K562 (cell line): ENCODE measurements around the gene TTC21A. TPM values are rescaled to one million over a fixed set of nuclear protein-coding genes. Genes with fewer than 3 reads are reported as not detected.
A peak's percentile ranks its signal among the peaks of the same experiment; 100 is the strongest.

ENCODE experiments used
- CREB3L1 ChIP-seq: fragments of 450-650 bp; IDR thresholded peaks from 2 replicates; pipeline ENCODE4 v1.6.1; 2014; ENCODE audit warnings: low read depth, mild to moderate bottlenecking, moderate library complexity, borderline replicate concordance
- E2F6 ChIP-seq, 2 experiments: IDR thresholded peaks; 2 replicates each; pipeline ENCODE4 v1.6.1; 2011; ENCODE audit warnings: borderline replicate concordance in 1 of 2, control low read depth in 1 of 2, low read depth in 1 of 2, low read length in 1 of 2, mild to moderate bottlenecking in 1 of 2, mixed read lengths in 1 of 2, moderate library complexity in 1 of 2; ENCODE audit not compliant: insufficient read depth in 1 of 2, insufficient read length in 1 of 2, poor library complexity in 1 of 2, severe bottlenecking in 1 of 2; ENCODE audit errors: extremely low read depth in 1 of 2
- EGR1 ChIP-seq: fragments of 450-650 bp; conservative IDR thresholded peaks from 2 replicates; pipeline ENCODE4 v1.6.1; 2017; ENCODE audit warnings: mild to moderate bottlenecking
- ELK3 ChIP-seq: fragments of 450-650 bp; formaldehyde crosslinking; IDR thresholded peaks from 2 replicates; pipeline ENCODE4 v1.4.0; 2020; ENCODE audit warnings: mild to moderate bottlenecking
- EP300 ChIP-seq: IDR thresholded peaks from 2 replicates; pipeline ENCODE4 v1.6.1; 2012; ENCODE audit warnings: low read length, improper control_type of control experiment
- GABPB1 ChIP-seq: sonication (generic); formaldehyde crosslinking; IDR thresholded peaks from 2 replicates; pipeline ENCODE4 v1.8.0; 2022; ENCODE audit warnings: mild to moderate bottlenecking, missing genetic modification reagents
- GTF2A2 ChIP-seq: IDR thresholded peaks from 2 replicates; pipeline ENCODE4 v1.6.1; 2016; ENCODE audit warnings: mild to moderate bottlenecking, missing genetic modification characterization, missing compliant biosample characterization
- HDAC6 ChIP-seq: IDR thresholded peaks from 2 replicates; pipeline ENCODE4 v1.6.1; 2012; ENCODE audit warnings: low read depth, mild to moderate bottlenecking, control low read depth, inconsistent platforms, low read length, moderate library complexity
- MYNN ChIP-seq, 2 experiments: sonication (generic); formaldehyde crosslinking in 1 of 2; IDR thresholded peaks; 2 replicates each; pipeline versions ENCODE4 v1.5.0 to v1.6.1; 2016 to 2020; ENCODE audit warnings: antibody characterized with exemption in 1 of 2, missing genetic modification reagents in 1 of 2
- NCOR1 ChIP-seq: fragments of 450-650 bp; IDR thresholded peaks from 2 replicates; pipeline ENCODE4 v1.6.1; 2016; ENCODE audit warnings: mild to moderate bottlenecking, moderate library complexity
- PML ChIP-seq: IDR thresholded peaks from 2 replicates; pipeline ENCODE4 v1.6.1; 2012; ENCODE audit warnings: low read length, inconsistent platforms
- RFX5 ChIP-seq: IDR thresholded peaks from 2 replicates; pipeline ENCODE4 v1.6.1; 2011; ENCODE audit warnings: low read depth, mild to moderate bottlenecking, improper control_type of control experiment, low read length
- SOX6 ChIP-seq: fragments of 450-650 bp; IDR thresholded peaks from 2 replicates; pipeline ENCODE4 v1.6.1; 2014; ENCODE audit warnings: mild to moderate bottlenecking
- SREBF2 ChIP-seq: sonication (generic); formaldehyde crosslinking; IDR thresholded peaks from 2 replicates; pipeline ENCODE4 v1.4.0; 2020; ENCODE audit warnings: mild to moderate bottlenecking, missing genetic modification reagents
- THRAP3 ChIP-seq: fragments of 450-650 bp; IDR thresholded peaks from 2 replicates; pipeline ENCODE4 v1.6.1; 2016; ENCODE audit warnings: mild to moderate bottlenecking, inconsistent platforms, borderline replicate concordance
- UBTF ChIP-seq, 2 experiments: IDR thresholded peaks; 2 replicates each; pipeline ENCODE4 v1.6.1; 2012; ENCODE audit warnings: improper control_type of control experiment in 2 of 2, low read depth in 2 of 2, low read length in 2 of 2, borderline replicate concordance in 1 of 2
- ZNF134 ChIP-seq: fragments of 250-450 bp; sonication (Bioruptor Pico); conservative IDR thresholded peaks from 2 replicates; pipeline ENCODE4 v1.4.0; 2020
- ZNF639 ChIP-seq, 2 experiments: fragments of 200-800 bp in 1 of 2; sonication (Bioruptor generic) in 1 of 2; sonication (generic) in 1 of 2; formaldehyde crosslinking in 1 of 2; IDR thresholded peaks in 1 of 2; conservative IDR thresholded peaks in 1 of 2; 2 replicates each; pipeline versions ENCODE4 v1.5.0 to v1.6.1; 2016 to 2020; ENCODE audit warnings: missing compliant biosample characterization in 1 of 2, missing genetic modification characterization in 1 of 2, missing genetic modification reagents in 1 of 2
- ZNF699 ChIP-seq: fragments of 250-450 bp; sonication (Bioruptor Pico); IDR thresholded peaks from 2 replicates; pipeline ENCODE4 v1.8.0; 2021; ENCODE audit warnings: mild to moderate bottlenecking, moderate library complexity; ENCODE audit not compliant: insufficient replicate concordance
- polyA plus RNA-seq, 8 experiments: library from polyadenylated mRNA; depleted of rRNA in 4 of 8; stranded (reverse) in 5 of 8; unstranded in 3 of 8; fragments of >200 nt; fragmentation: Nextera tagmentation in 2 of 8; fragmentation: Illumina TruSeq in 1 of 8; extraction: Ambion mirVana in 2 of 8; extraction: Trizol in 1 of 8; gene quantifications; 2 replicates each; pipeline versions ENCODE4 v1.2.1 to v1.2.3, GENCODE V29; 2011 to 2014; ENCODE audit warnings: inconsistent platforms in 1 of 8, missing spikeins in 1 of 8
- total RNA-seq, 7 experiments: library from RNA; depleted of rRNA in 6 of 7; stranded (reverse); fragments of >200 nt in 6 of 7; fragmentation: Illumina TruSeq in 2 of 7; extraction: Trizol in 2 of 7; gene quantifications; 2 replicates each; pipeline versions ENCODE4 v1.2.1 to v1.2.3, GENCODE V29; 2011 to 2021; ENCODE audit warnings: low replicate concordance in 1 of 7

Gene TTC21A
- total and polyA plus RNA-seq, 9 of the 15 experiments (the other 6 are each of a cell fraction or from before 2014, with no cell fraction given): 0.22 to 1.4 (median 0.70) TPM

- TF ChIP-seq CREB3L1: peak; percentile 22; the same call in 1 of the 2 replicates
- TF ChIP-seq ZNF699 (CRISPR knock-in tag): no peak
- no peak for TF ChIP-seq SOX6
- TF ChIP-seq PML: peak; percentile 30; the same call in 1 of the 2 replicates
- no peak for TF ChIP-seq SREBF2 (CRISPR knock-in tag)
- no peak for TF ChIP-seq ZNF639 (CRISPR knock-in tag; conservative IDR thresholded peaks at IDR 0.05 in 1 of 2, IDR thresholded peaks at IDR 0.05 in 1 of 2)
- 0 out of 2 replicates have a peak, but pooled peaks have one; percentile 8 for TF ChIP-seq EP300
- TF ChIP-seq UBTF (IDR thresholded peaks at IDR 0.05; ENCODE audit: borderline replicate concordance in 1 of 2, low read depth in 2 of 2, low read length in 2 of 2): 0 out of 4 replicates have a peak, but pooled peaks of 1 of the 2 experiments have one; percentile 28
- TF ChIP-seq GABPB1: peak; percentile 35; the same call in 1 of the 2 replicates
- no peak for TF ChIP-seq RFX5
- peak; percentile 63 for TF ChIP-seq EGR1
- no peak for TF ChIP-seq ELK3 (CRISPR knock-in tag)
- TF ChIP-seq GTF2A2: no peak
- peak in 1 of 2 experiments; percentile 42 for TF ChIP-seq E2F6 (IDR thresholded peaks at IDR 0.05; ENCODE audit: borderline replicate concordance in 1 of 2, extremely low read depth in 1 of 2, insufficient read depth in 1 of 2, insufficient read length in 1 of 2, low read depth in 1 of 2, low read length in 1 of 2, poor library complexity in 1 of 2, severe bottlenecking in 1 of 2)
- no peak for TF ChIP-seq THRAP3
- no peak for TF ChIP-seq ZNF134
- peak; percentile 12; the same call in 1 of the 2 replicates for TF ChIP-seq MYNN (IDR thresholded peaks at IDR 0.05)
- TF ChIP-seq MYNN (CRISPR knock-in tag; IDR thresholded peaks at IDR 0.05): no peak
- TF ChIP-seq NCOR1: 0 out of 2 replicates have a peak, but pooled peaks have one; percentile 1
- TF ChIP-seq HDAC6: no peak
These were observed 41.1 kb downstream of the TTC21A start (continued) for GRCh38 chr3:39148435-39149058.
